NT2/D1 (cell line): Measurements from ENCODE around the gene NGB.

Experiments
- DNase-seq: peaks from one replicate; pipeline ENCODE4 v3.0.0-alpha.2; 2011; ENCODE audit warnings: low read depth, low spot score
- H3K27me3 ChIP-seq: 2 replicates; pipeline ENCODE4 v1.6.0; 2011; ENCODE audit warnings: mild to moderate bottlenecking; ENCODE audit not compliant: insufficient read length, insufficient read depth
- H3K36me3 ChIP-seq: 2 replicates; pipeline ENCODE4 v1.6.1; 2011; ENCODE audit warnings: mild to moderate bottlenecking, low read length, mixed read lengths; ENCODE audit not compliant: insufficient read depth, insufficient read length
- H3K4me1 ChIP-seq: 2 replicates; pipeline ENCODE4 v1.5.1; 2011; ENCODE audit not compliant: insufficient read depth, insufficient read length
- H3K4me3 ChIP-seq: 2 replicates; pipeline ENCODE4 v1.5.1; 2011; ENCODE audit warnings: low read depth; ENCODE audit not compliant: insufficient read length
- H3K9ac ChIP-seq: 2 replicates; pipeline ENCODE4 v1.6.0; 2011; ENCODE audit warnings: low read depth; ENCODE audit not compliant: insufficient read length
- H3K9me3 ChIP-seq: 2 replicates; pipeline ENCODE4 v1.5.1; 2011; ENCODE audit warnings: mild to moderate bottlenecking, low read length; ENCODE audit not compliant: insufficient read depth
- SUZ12 ChIP-seq: IDR thresholded peaks from 2 replicates; pipeline ENCODE4 v1.6.1; 2011; ENCODE audit not compliant: insufficient read length, insufficient read depth; ENCODE audit errors: extremely low read depth
- YY1 ChIP-seq: IDR thresholded peaks from 2 replicates; pipeline ENCODE4 v1.6.1; 2011; ENCODE audit not compliant: insufficient read length, insufficient read depth
- ZNF274 ChIP-seq: IDR thresholded peaks from 2 replicates; pipeline ENCODE4 v1.6.1; 2011; ENCODE audit warnings: mild to moderate bottlenecking, low read depth, low read length

The NGB gene

GRCh38 chr14:77231721-77232120 is 39.3 kb downstream of the NGB start:
- no peaks in the 10 kb centered on the region for H3K27me3 ChIP-seq
- no peaks in the 10 kb centered on the region for H3K4me1 ChIP-seq
- H3K4me3 ChIP-seq = no peak overlapping the region
- no peaks in the 10 kb centered on the region for H3K36me3 ChIP-seq
- H3K9ac ChIP-seq = no peak overlapping the region
- H3K9me3 ChIP-seq = no peaks in the 10 kb centered on the region
- TF ChIP-seq YY1 (no peak), SUZ12 (no peak), ZNF274 (no peak)
- DNase-seq = no peak

GRCh38 chr14:77230914-77231313 is 40.1 kb downstream of the NGB start:
- no peaks in the 10 kb centered on the region for H3K27me3 ChIP-seq
- no peak overlapping the region for H3K9ac ChIP-seq
- H3K4me1 ChIP-seq = peaks cover 3% of the 10 kb centered on the region
- no peaks in the 10 kb centered on the region for H3K36me3 ChIP-seq
- DNase-seq = no peak
- no peaks in the 10 kb centered on the region for H3K9me3 ChIP-seq
- TF ChIP-seq ZNF274 (no peak), YY1 (no peak), SUZ12 (no peak)
- no peak overlapping the region for H3K4me3 ChIP-seq

- Histone ChIP-seq H3K4me1 (peaks cover 16% of the 10 kb centered on the region), H3K9me3 (no peaks in the 10 kb centered on the region)
- DNase-seq = no peak
Measured at GRCh38 chr14:77228056-77228455, 43.0 kb downstream of the NGB start.

GRCh38 chr14:77225892-77226557 is 45.0 kb downstream of the NGB start:
- Histone ChIP-seq H3K36me3 (no peaks in the 10 kb centered on the region), H3K9me3 (no peaks in the 10 kb centered on the region), H3K4me1 (peaks cover 21% of the 10 kb centered on the region), H3K27me3 (no peaks in the 10 kb centered on the region), H3K9ac (peak overlapping the region; percentile 5), H3K4me3 (no peak overlapping the region)
- TF ChIP-seq SUZ12 (no peak), YY1 (no peak), ZNF274 (no peak)
- DNase-seq = no peak

More at GRCh38 chr14:77228056-77228455, 43.0 kb downstream of the NGB start:
- H3K36me3 ChIP-seq = no peaks in the 10 kb centered on the region
- H3K27me3 ChIP-seq = no peaks in the 10 kb centered on the region
- no peak overlapping the region for H3K4me3 ChIP-seq
- no peak overlapping the region for H3K9ac ChIP-seq
- TF ChIP-seq ZNF274 = no peak

GRCh38 chr14:77225254-77225653 is 45.8 kb downstream of the NGB start:
- peaks cover 24% of the 10 kb centered on the region for H3K4me1 ChIP-seq
- no peaks in the 10 kb centered on the region for H3K36me3 ChIP-seq
- no peaks in the 10 kb centered on the region for H3K9me3 ChIP-seq
- DNase-seq = no peak
- no peak for TF ChIP-seq YY1
- TF ChIP-seq ZNF274 = no peak
- no peak for TF ChIP-seq SUZ12
- H3K27me3 ChIP-seq = no peaks in the 10 kb centered on the region
- no peak overlapping the region for H3K4me3 ChIP-seq
- peak overlapping the region; percentile 47 for H3K9ac ChIP-seq

GRCh38 chr14:77224212-77224611 is 46.8 kb downstream of the NGB start:
- H3K4me1 ChIP-seq = peaks cover 27% of the 10 kb centered on the region
- TF ChIP-seq ZNF274 = no peak
- TF ChIP-seq YY1 = no peak
- no peak for TF ChIP-seq SUZ12
- no peaks in the 10 kb centered on the region for H3K27me3 ChIP-seq
- DNase-seq = no peak
- no peaks in the 10 kb centered on the region for H3K9me3 ChIP-seq
- no peak overlapping the region for H3K4me3 ChIP-seq
- no peak overlapping the region for H3K9ac ChIP-seq
- H3K36me3 ChIP-seq = no peaks in the 10 kb centered on the region

- DNase-seq = peak; percentile 62
- Histone ChIP-seq H3K27me3 (no peaks in the 10 kb centered on the region), H3K4me1 (peaks cover 27% of the 10 kb centered on the region), H3K9me3 (no peaks in the 10 kb centered on the region), H3K36me3 (no peaks in the 10 kb centered on the region), H3K9ac (no peak overlapping the region), H3K4me3 (no peak overlapping the region)
- no peak for TF ChIP-seq YY1
- no peak for TF ChIP-seq ZNF274
- TF ChIP-seq SUZ12 = no peak
Measured at GRCh38 chr14:77222546-77223225, 48.3 kb downstream of the NGB start.
